A673 (cell line): ENCODE data around the gene CCDC74B. TPM values are rescaled to one million over a fixed set of nuclear protein-coding genes. Genes with fewer than 3 reads are reported as not detected.
"Not testable (repeated sequence)": the region's sequence is repeated elsewhere in the genome, so short reads cannot be mapped to it uniquely, and the experiment has no call there.

ENCODE experiments used
- BruUV-seq: library from RNA; stranded (reverse); fragments of 400-500 nt; replicated peaks from 2 replicates; lab custom pipeline; 2021; lab: Mats Ljungman, UMichigan
- CTCF ChIA-PET: fragments of 300-600 bp; sonication (Branson Sonifier 250); formaldehyde crosslinking; loops from one replicate; lab custom pipeline; 2022; ENCODE audit warnings: antibody characterized with exemption; lab: Charles Lee
- POLR2A ChIA-PET: fragments of 300-600 bp; sonication (Branson Sonifier 250); formaldehyde crosslinking; loops from one replicate; lab custom pipeline; 2022; ENCODE audit warnings: antibody characterized with exemption; ENCODE audit not compliant: low non-redundant PET; lab: Charles Lee
- DNase-seq: peaks from one replicate; pipeline ENCODE4 v3.0.0-alpha.2; 2015; ENCODE audit warnings: low spot score
- H3K27ac ChIP-seq: fragments of 200-600 bp; sonication (generic); 2 replicates; pipeline ENCODE4 v1.5.1; 2016; ENCODE audit warnings: mixed run types, low read depth, mild to moderate bottlenecking, mixed read lengths, antibody characterized with exemption, low read length; ENCODE audit not compliant: poor library complexity, severe bottlenecking
- H3K27me3 ChIP-seq: fragments of 200-600 bp; sonication (generic); replicated peaks from 2 replicates; pipeline ENCODE4 v1.6.1; 2017; ENCODE audit warnings: mixed run types, low read depth, mild to moderate bottlenecking, mixed read lengths, antibody characterized with exemption, low read length; ENCODE audit not compliant: insufficient read depth, poor library complexity
- H3K36me3 ChIP-seq: fragments of 200-600 bp; sonication (generic); 2 replicates; pipeline ENCODE4 v1.6.1; 2016; ENCODE audit warnings: mixed run types, mild to moderate bottlenecking, mixed read lengths, antibody characterized with exemption, low read length; ENCODE audit not compliant: insufficient read depth, poor library complexity, severe bottlenecking
- H3K4me1 ChIP-seq: fragments of 200-600 bp; sonication (generic); 2 replicates; pipeline ENCODE4 v1.6.1; 2017; ENCODE audit warnings: mixed run types, mild to moderate bottlenecking, mixed read lengths, antibody characterized with exemption, low read length; ENCODE audit not compliant: insufficient read depth, poor library complexity, severe bottlenecking
- H3K4me3 ChIP-seq: fragments of 200-600 bp; sonication (generic); 2 replicates; pipeline ENCODE4 v1.5.1; 2016; ENCODE audit warnings: low read depth, mixed run types, mild to moderate bottlenecking, mixed read lengths, low read length; ENCODE audit not compliant: poor library complexity, severe bottlenecking
- H3K9me3 ChIP-seq: fragments of 200-600 bp; sonication (generic); 2 replicates; pipeline ENCODE4 v1.6.1; 2016; ENCODE audit warnings: mixed run types, low read depth, mild to moderate bottlenecking, mixed read lengths, antibody characterized with exemption, low read length; ENCODE audit not compliant: poor library complexity, severe bottlenecking
- CTCF ChIP-seq: fragments of 300-800, 200-600 bp; sonication (generic); conservative IDR thresholded peaks from 2 replicates; pipeline ENCODE4 v1.5.1; 2017; ENCODE audit warnings: low read depth, mild to moderate bottlenecking, antibody characterized with exemption, low read length, moderate library complexity, mixed read lengths
- EZH2 ChIP-seq: fragments of 200-600 bp; sonication (generic); IDR thresholded peaks from 2 replicates; pipeline ENCODE4 v1.6.1; 2017; ENCODE audit warnings: borderline replicate concordance, low read depth, mild to moderate bottlenecking, mixed read lengths, antibody characterized with exemption, low read length; ENCODE audit not compliant: poor library complexity, severe bottlenecking
- intact Hi-C: fragments of 100-400 bp; cut with micrococcal nuclease; formaldehyde crosslinking; loops from one replicate; pipeline ENCODE4 v1.10.0; 2022; ENCODE audit not compliant: unreplicated experiment
- total RNA-seq: library from RNA; stranded (reverse); gene quantifications from 2 replicates; pipeline ENCODE4 v1.2.3, GENCODE V29; 2021

CCDC74B gene
- total RNA-seq, 1 experiment from 2014 or later: 3.8 TPM

- H3K36me3 ChIP-seq: peaks cover 29% of the 10 kb centered on the region
- ChIA-PET CTCF (no interaction called here), POLR2A (no interaction called here)
- TF ChIP-seq CTCF: no peak
- no peak for TF ChIP-seq EZH2
- DNase-seq: no peak
- no peaks in the 10 kb centered on the region for H3K4me1 ChIP-seq
- BruUV-seq: no TSS peak
- H3K27ac ChIP-seq: no peak overlapping the region
- H3K4me3 ChIP-seq: no peak overlapping the region
- no peaks in the 10 kb centered on the region for H3K27me3 ChIP-seq
- H3K9me3 ChIP-seq: no peaks in the 10 kb centered on the region
- intact Hi-C loops: no loop called here
These were observed 18.1 kb upstream of the CCDC74B start for GRCh38 chr2:130162968-130163367.

- CTCF ChIA-PET, POLR2A ChIA-PET, BruUV-seq, H3K9me3 ChIP-seq, H3K27ac ChIP-seq, H3K4me3 ChIP-seq, DNase-seq, H3K4me1 ChIP-seq, H3K27me3 ChIP-seq, intact Hi-C loops: not testable (repeated sequence)
- H3K36me3 ChIP-seq: peaks cover 24% of the 10 kb centered on the region
These were observed 17.6 kb upstream of the CCDC74B start for GRCh38 chr2:130162486-130162885.

GRCh38 chr2:130160838-130161705, 16.2 kb upstream of the CCDC74B start:
- H3K4me3 ChIP-seq, intact Hi-C loops, CTCF ChIA-PET, H3K27me3 ChIP-seq, BruUV-seq, H3K9me3 ChIP-seq, DNase-seq, H3K4me1 ChIP-seq, H3K27ac ChIP-seq, POLR2A ChIA-PET: not testable (repeated sequence)
- peaks cover 19% of the 10 kb centered on the region for H3K36me3 ChIP-seq

DNA sequence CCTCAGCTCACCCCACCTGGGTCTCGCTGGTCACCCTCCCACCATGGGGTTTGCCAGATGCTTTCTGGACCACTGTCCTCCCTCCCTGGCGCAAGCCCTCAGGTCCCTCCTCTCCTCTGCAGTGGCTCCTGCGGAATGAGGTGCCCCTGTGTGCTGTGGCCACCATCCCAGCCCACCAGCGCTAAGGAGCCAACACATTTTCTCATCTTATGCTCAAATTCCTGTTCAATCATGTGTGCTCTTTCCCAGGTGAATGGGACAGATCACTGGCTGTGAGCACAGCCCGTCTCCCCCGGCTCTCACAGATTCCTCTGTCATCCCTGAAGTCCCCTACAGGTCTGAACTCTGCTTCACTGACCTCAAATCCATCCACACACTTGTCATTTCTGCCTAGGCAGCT, 15.2 kb upstream of the CCDC74B start:
- TF ChIP-seq CTCF (no peak), EZH2 (no peak)
- CTCF ChIA-PET: no interaction called here
- Histone ChIP-seq H3K36me3 (peaks cover 13% of the 10 kb centered on the region), H3K27me3 (no peaks in the 10 kb centered on the region), H3K27ac (no peak overlapping the region), H3K4me1 (no peaks in the 10 kb centered on the region), H3K9me3 (no peaks in the 10 kb centered on the region), H3K4me3 (no peak overlapping the region)
- POLR2A ChIA-PET: no interaction called here
- intact Hi-C loops: no loop called here
- BruUV-seq: no TSS peak
- no peak for DNase-seq

DNA sequence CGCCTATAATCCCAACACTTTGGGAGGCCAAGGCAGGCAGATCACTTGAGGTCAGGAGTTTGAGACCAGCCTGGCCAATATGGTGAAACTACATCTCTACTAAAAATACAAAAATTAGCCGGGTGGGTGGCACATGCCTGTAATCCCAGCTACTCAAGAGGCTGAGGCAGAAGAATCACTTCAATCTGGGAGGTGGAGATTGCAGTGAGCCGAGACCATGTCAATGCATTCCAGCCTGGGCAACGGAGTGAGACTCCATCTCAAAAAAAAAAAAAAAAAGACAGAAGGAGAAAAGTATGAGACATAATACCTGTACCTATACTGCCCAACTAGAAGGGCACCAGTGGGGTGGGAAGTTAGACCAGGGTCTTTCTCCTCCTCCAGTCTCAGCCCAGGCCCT, 14.5 kb upstream of the CCDC74B start:
- CTCF ChIA-PET, H3K36me3 ChIP-seq, H3K27me3 ChIP-seq, BruUV-seq, H3K4me3 ChIP-seq, H3K4me1 ChIP-seq, H3K9me3 ChIP-seq, H3K27ac ChIP-seq, DNase-seq, POLR2A ChIA-PET: not testable (repeated sequence)
- intact Hi-C loops: loop anchor here (2.0 kb wide), 1 partner anchor 21 kb away; the partner anchor contains the start of gene SMPD4
